ENCODE results near the gene MARCHF3. TPM values are rescaled to one million over a fixed set of nuclear protein-coding genes. Genes with fewer than 3 reads are reported as not detected.

Gene MARCHF3
- polyA plus RNA-seq, 6 donors from 2014 or later = 63.4 to 81.0 (median 71.7) TPM

DNA sequence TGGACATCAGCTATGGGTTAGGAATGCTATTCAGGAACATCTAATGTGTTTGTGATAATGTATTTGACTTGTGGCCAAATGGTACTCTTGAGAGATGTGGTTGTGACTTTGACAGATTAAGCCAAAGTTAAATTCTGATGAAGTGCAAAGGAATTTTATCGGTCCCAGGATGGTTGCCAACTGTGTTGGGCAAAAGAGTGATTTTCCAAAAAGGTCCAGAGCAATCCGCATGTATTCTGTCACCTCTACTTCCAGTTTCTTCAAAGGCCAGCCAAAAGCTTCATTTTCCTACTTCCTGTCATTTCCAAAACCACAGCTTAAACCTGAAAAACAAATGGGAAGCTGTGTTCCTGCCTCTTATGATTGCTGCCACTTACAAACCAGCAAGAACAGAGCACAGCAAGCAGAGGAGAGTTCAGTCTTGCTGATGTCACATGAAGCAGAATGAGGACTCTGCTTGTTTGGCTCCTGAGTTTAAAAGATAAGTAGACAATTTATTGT lies 59.8 kb downstream of the MARCHF3 start:
- peaks cover 56 to 80% (median 70%) of the 10 kb centered on the region in 3 donors for H3K4me1 Mint-ChIP-seq
- peak overlapping the region in 5 of 6 donors; percentile 94 to 99 (median 96) for H3K27ac Mint-ChIP-seq

DNA sequence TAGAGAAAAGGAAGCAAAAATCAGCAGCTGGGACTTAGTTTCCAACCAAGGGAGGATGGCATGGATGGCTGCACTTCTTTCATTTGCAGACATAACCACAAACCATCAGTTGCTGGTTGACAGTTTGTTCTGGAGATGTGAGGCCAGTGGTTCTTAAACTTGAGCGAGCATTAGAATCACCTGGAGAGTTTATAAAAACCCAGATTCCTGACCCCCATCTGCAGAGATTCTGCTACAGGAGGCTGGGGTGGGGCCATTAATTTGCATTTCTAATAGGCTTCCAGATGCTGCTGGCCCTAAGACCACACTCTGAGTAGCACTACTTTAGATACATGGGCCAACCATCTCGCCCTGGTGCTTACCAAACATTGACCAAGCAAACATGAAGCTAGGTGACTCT lies 60.8 kb downstream of the MARCHF3 start:
- DNase-seq = no peak
- Mint-ChIP-seq H3K36me3 (peaks cover 0 to 7% of the 10 kb centered on the region in 2 donors), H3K27me3 (no peaks in the 10 kb centered on the region), H3K27ac (peak overlapping the region; percentile 38 to 99 (median 85)), H3K4me3 (peak overlapping the region in 7 of 8 donors; percentile 9 to 84 (median 68)), H3K9me3 (peaks cover 0 to 4% (median 0%) of the 10 kb centered on the region in 7 donors), H3K4me1 (peaks cover 65 to 86% (median 76%) of the 10 kb centered on the region in 3 donors)
- no peak for ATAC-seq (ENCODE audit: low read depth in 2 of 2)

More for the DNA sequence above, 59.8 kb downstream of the MARCHF3 start:
- DNase-seq = no peak
- Mint-ChIP-seq H3K36me3 (peaks cover 0 to 7% of the 10 kb centered on the region in 2 donors), H3K9me3 (peaks cover 0 to 4% (median 0%) of the 10 kb centered on the region in 7 donors), H3K4me3 (peak overlapping the region; percentile 55 to 92 (median 75)), H3K27me3 (no peaks in the 10 kb centered on the region)
- no peak for ATAC-seq (ENCODE audit: low read depth in 2 of 2)

DNA sequence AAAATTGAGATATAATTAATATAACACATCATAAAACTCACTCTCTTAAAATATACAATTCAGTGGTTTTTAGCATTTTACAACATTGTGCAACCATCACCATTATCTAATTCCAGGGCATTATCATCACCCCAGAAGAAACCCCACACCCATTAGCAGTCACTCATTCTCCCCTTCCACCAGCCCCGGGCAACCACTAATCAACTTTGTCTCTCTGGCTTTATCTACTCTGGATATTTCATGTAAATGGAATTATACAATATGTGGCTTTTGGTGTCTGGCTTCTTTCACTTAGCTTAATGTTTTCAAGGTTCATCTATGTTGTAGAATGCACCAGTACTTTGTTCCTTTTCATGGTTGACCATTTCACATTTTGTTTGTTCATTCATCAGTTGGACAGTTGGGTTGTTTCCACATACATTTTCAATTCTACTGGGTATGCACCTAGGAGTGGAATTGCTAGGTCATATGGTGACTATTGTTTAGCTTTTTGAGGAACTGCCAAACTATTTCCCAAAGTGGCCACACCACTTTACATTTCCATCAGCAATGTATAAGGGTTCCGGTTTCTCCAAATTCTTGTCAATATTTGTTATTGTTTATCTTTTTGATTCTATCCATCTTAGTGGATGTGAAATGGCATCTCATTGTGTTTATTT lies 62.4 kb downstream of the MARCHF3 start:
- peaks cover 65 to 86% (median 75%) of the 10 kb centered on the region in 3 donors for H3K4me1 Mint-ChIP-seq
- DNase-seq (no peak), ATAC-seq (ENCODE audit: low read depth in 2 of 2) (no peak)
- peaks cover 0 to 7% of the 10 kb centered on the region in 2 donors for H3K36me3 Mint-ChIP-seq
- H3K27ac Mint-ChIP-seq = peak overlapping the region in 2 of 6 donors; percentile 3 to 95
- H3K4me3 Mint-ChIP-seq = peak overlapping the region in 1 of 8 donors; percentile 55
- peaks cover 0 to 4% (median 0%) of the 10 kb centered on the region in 7 donors for H3K9me3 Mint-ChIP-seq
- H3K27me3 Mint-ChIP-seq = no peaks in the 10 kb centered on the region

- peak overlapping the region in 3 of 6 donors; percentile 33 to 70 (median 47) for H3K27ac Mint-ChIP-seq
- no peak for DNase-seq
- H3K27me3 Mint-ChIP-seq = no peaks in the 10 kb centered on the region
- peaks cover 0 to 7% of the 10 kb centered on the region in 2 donors for H3K36me3 Mint-ChIP-seq
- peaks cover 0 to 4% (median 0%) of the 10 kb centered on the region in 7 donors for H3K9me3 Mint-ChIP-seq
- peaks cover 60 to 78% (median 69%) of the 10 kb centered on the region in 3 donors for H3K4me1 Mint-ChIP-seq
- no peak for ATAC-seq (ENCODE audit: low read depth in 2 of 2)
- H3K4me3 Mint-ChIP-seq = peak overlapping the region in 2 of 8 donors; percentile 40 to 57
These were observed 64.9 kb downstream of the MARCHF3 start for GRCh38 chr5:126965487-126965886.

- Mint-ChIP-seq H3K4me1 (peaks cover 59 to 74% (median 65%) of the 10 kb centered on the region in 3 donors), H3K27me3 (no peaks in the 10 kb centered on the region), H3K4me3 (peak overlapping the region in 2 of 8 donors; percentile 40 to 57), H3K9me3 (peaks cover 0 to 4% (median 0%) of the 10 kb centered on the region in 7 donors), H3K36me3 (peaks cover 0 to 7% of the 10 kb centered on the region in 2 donors), H3K27ac (peak overlapping the region in 4 of 6 donors; percentile 19 to 70 (median 40))
- ATAC-seq (ENCODE audit: low read depth in 2 of 2) (peak; percentile 40 to 49), DNase-seq (no peak)
These were observed 65.3 kb downstream of the MARCHF3 start for GRCh38 chr5:126965061-126965475.

DNA sequence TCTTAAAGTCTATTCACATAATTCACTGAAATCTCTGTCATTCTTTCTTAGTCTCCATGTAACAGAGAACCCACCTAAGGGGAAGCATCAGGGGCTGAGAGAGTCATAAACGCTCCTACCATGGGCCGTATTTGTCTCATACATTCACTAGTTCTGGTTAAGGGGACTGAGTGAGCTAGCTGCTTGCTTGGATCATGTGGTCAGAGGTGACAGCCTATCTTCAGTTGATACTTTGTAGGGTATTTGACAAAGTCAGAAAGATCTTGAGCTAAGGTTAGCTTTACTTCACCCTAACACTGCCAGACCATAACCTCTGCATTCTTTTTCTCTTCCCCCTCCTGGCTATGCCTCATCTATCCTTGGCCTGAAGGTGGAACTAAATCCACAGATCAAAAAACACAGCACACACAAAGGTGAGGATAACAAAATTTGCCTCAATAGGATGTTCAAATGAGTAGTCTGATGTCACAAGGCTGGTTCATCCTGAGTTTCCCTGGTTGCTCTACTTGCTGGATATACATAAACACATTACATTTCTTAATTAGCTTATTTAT lies 66.5 kb downstream of the MARCHF3 start:
- H3K4me1 Mint-ChIP-seq = peaks cover 52 to 67% (median 56%) of the 10 kb centered on the region in 3 donors
- H3K27me3 Mint-ChIP-seq = no peaks in the 10 kb centered on the region
- peaks cover 0 to 7% of the 10 kb centered on the region in 2 donors for H3K36me3 Mint-ChIP-seq
- H3K9me3 Mint-ChIP-seq = peaks cover 0 to 4% (median 0%) of the 10 kb centered on the region in 7 donors
- no peak overlapping the region for H3K4me3 Mint-ChIP-seq
- DNase-seq = no peak
- H3K27ac Mint-ChIP-seq = peak overlapping the region in 5 of 6 donors; percentile 6 to 70 (median 35)
- ATAC-seq (ENCODE audit: low read depth in 2 of 2) = peak in 1 of 2 donors; percentile 29

- Mint-ChIP-seq H3K27ac (peak overlapping the region in 1 of 6 donors; percentile 64), H3K36me3 (no peaks in the 10 kb centered on the region), H3K9me3 (no peaks in the 10 kb centered on the region), H3K27me3 (no peaks in the 10 kb centered on the region), H3K4me1 (peaks cover 43 to 57% (median 48%) of the 10 kb centered on the region in 3 donors), H3K4me3 (peak overlapping the region in 3 of 8 donors; percentile 0 to 23 (median 9))
- peak; percentile 55 to 70 for ATAC-seq (ENCODE audit: low read depth in 2 of 2)
- DNase-seq = no peak
These were observed 68.7 kb downstream of the MARCHF3 start for GRCh38 chr5:126961702-126962101.

- Mint-ChIP-seq H3K9me3 (no peaks in the 10 kb centered on the region), H3K27ac (peak overlapping the region in 2 of 6 donors; percentile 23 to 64), H3K27me3 (no peaks in the 10 kb centered on the region), H3K4me3 (peak overlapping the region in 2 of 8 donors; percentile 18 to 35), H3K36me3 (no peaks in the 10 kb centered on the region), H3K4me1 (peaks cover 41 to 58% (median 50%) of the 10 kb centered on the region in 3 donors)
- DNase-seq (no peak), ATAC-seq (ENCODE audit: low read depth in 2 of 2) (peak; percentile 46 to 56)
These were observed 69.2 kb downstream of the MARCHF3 start for GRCh38 chr5:126961128-126961527.

DNA sequence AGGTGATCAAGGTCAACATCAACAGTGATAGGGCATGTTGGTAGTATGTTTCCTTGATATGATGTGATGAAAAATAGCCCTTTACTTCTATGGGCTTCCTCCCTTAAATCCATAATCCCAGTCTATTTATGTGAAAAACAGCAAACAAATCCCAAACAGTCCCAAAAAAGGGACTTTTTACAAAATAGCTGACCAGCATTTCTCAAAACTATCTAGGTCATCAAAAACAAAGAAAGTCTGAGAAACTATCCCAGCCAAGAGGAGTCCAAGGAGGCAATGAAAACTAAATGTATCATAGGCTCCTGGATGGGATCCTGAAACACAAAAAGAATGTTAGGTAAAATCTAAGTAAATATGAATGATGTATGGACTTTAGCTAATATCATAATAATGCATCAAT lies 71.2 kb downstream of the MARCHF3 start:
- Mint-ChIP-seq H3K27ac (peak overlapping the region in 1 of 6 donors; percentile 24), H3K4me1 (peaks cover 21 to 44% (median 31%) of the 10 kb centered on the region in 3 donors), H3K27me3 (no peaks in the 10 kb centered on the region), H3K9me3 (no peaks in the 10 kb centered on the region), H3K36me3 (no peaks in the 10 kb centered on the region), H3K4me3 (no peak overlapping the region)
- ATAC-seq (ENCODE audit: low read depth in 2 of 2) = no peak
- DNase-seq = no peak

DNA sequence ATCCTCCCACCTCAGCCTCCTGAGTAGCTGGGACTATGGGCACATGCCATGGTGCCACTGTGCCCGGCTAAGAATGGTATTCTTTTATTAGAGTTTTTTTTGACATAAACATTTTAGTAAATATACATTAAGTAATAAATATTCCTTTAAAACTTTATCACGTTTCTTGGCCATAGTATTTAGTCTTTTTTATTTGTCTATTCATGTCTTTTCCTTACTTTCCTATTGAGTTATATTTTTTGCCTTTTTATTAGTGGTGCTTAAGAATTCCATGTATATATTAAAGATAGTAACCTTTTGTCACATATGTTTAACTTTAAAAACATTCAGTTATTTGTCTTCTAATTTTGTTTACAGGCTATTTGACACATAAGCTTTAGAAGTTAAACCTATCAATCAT lies 73.4 kb downstream of the MARCHF3 start:
- ATAC-seq (ENCODE audit: low read depth in 2 of 2) (no peak), DNase-seq (no peak)
- Mint-ChIP-seq H3K27me3 (no peaks in the 10 kb centered on the region), H3K4me1 (peaks cover 11 to 35% (median 31%) of the 10 kb centered on the region in 3 donors), H3K36me3 (no peaks in the 10 kb centered on the region), H3K9me3 (no peaks in the 10 kb centered on the region), H3K27ac (peak overlapping the region in 2 of 6 donors; percentile 74 to 76), H3K4me3 (no peak overlapping the region)

DNA sequence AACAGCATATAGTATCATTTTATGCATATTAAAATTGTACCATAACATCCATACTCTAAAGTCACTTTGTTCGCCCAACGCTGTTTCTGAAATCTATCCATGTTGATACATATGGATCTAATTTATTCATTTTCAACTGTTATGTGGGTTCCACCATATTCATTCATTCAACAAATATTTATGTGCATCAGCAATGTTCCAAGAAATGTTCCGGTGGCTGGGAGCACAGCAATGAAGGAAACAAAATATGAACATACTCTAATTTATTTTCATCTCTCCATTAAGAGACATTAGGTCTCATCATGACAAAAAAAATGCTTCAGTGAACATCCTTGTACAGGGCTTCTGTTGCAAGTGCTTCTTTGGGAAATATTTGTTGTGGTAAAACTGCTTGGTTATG lies 75.4 kb downstream of the MARCHF3 start:
- Mint-ChIP-seq H3K4me3 (no peak overlapping the region), H3K36me3 (no peaks in the 10 kb centered on the region), H3K27me3 (no peaks in the 10 kb centered on the region), H3K27ac (peak overlapping the region in 1 of 6 donors; percentile 56), H3K9me3 (no peaks in the 10 kb centered on the region), H3K4me1 (peaks cover 0 to 26% (median 14%) of the 10 kb centered on the region in 3 donors)
- ATAC-seq (ENCODE audit: low read depth in 2 of 2) = no peak
- no peak for DNase-seq

GRCh38 chr5:126953640-126954039 lies 76.7 kb downstream of the MARCHF3 start:
- ATAC-seq (ENCODE audit: low read depth in 2 of 2) = no peak
- H3K27me3 Mint-ChIP-seq = no peaks in the 10 kb centered on the region
- peaks cover 2 to 20% (median 14%) of the 10 kb centered on the region in 3 donors for H3K4me1 Mint-ChIP-seq
- no peaks in the 10 kb centered on the region for H3K9me3 Mint-ChIP-seq
- H3K27ac Mint-ChIP-seq = no peak overlapping the region
- DNase-seq = no peak
- H3K4me3 Mint-ChIP-seq = no peak overlapping the region
- H3K36me3 Mint-ChIP-seq = no peaks in the 10 kb centered on the region

DNA sequence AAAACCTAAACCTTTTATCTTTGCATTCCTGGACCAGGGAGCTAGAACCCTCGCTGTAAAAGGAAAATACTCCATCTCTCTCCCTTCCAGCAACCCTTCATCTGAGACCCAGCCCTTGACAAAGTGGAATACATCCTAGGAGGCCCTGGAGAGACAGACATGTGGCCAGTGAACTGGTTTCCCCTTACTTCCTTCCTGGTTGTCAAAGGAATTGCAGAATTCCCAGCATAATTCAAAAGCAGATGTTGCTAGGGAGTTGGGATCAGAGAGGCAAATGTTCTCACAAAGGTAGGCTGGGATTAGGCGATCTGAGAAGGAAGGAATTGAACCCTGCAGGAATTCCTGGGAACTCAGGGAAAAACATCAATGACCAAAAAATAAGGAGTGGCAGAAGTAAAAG lies 80.9 kb downstream of the MARCHF3 start:
- H3K27me3 Mint-ChIP-seq = no peaks in the 10 kb centered on the region
- no peaks in the 10 kb centered on the region for H3K9me3 Mint-ChIP-seq
- H3K4me1 Mint-ChIP-seq = peaks cover 25 to 40% (median 36%) of the 10 kb centered on the region in 3 donors
- no peak for DNase-seq
- peaks cover 8 to 9% of the 10 kb centered on the region in 2 donors for H3K36me3 Mint-ChIP-seq
- ATAC-seq (ENCODE audit: low read depth in 2 of 2) = no peak
- peak overlapping the region in 1 of 8 donors; percentile 12 for H3K4me3 Mint-ChIP-seq
- H3K27ac Mint-ChIP-seq = peak overlapping the region in 3 of 6 donors; percentile 12 to 71 (median 49)

Data from naive B cell (primary cell).